Activated CD8-positive, alpha-beta T cell treated with anti-CD3 and anti-CD28 coated beads, Interleukin-2, amount 10 ng/mL, durations not matched to agents 7 days and 5 days (primary cell): ENCODE results near the gene NEGR1. TPM values are rescaled to one million over a fixed set of nuclear protein-coding genes. Genes with fewer than 3 reads are reported as not detected.

Experiments
- ATAC-seq: fragments of 150-1000 bp; cut with Tn5 transposase; one replicate; pipeline ENCODE4 v1.10.0; 2021; ENCODE audit warnings: moderate library complexity
- CTCF ChIA-PET: fragments of 350-600 bp; sonication (Branson Sonifier 250); formaldehyde crosslinking; loops from one replicate; lab custom pipeline; 2021; ENCODE audit warnings: antibody characterized with exemption; lab: Charles Lee
- POLR2A ChIA-PET: fragments of 350-600 bp; sonication (Branson Sonifier 250); formaldehyde crosslinking; loops from one replicate; lab custom pipeline; 2021; ENCODE audit warnings: antibody characterized with exemption; lab: Charles Lee
- DNase-seq: peaks from one replicate; pipeline ENCODE4 v3.0.0-alpha.2; 2020
- H3K27ac Mint-ChIP-seq: one replicate; pipeline ENCODE4 v1.8.0; 2021; ENCODE audit warnings: mild to moderate bottlenecking, mixed read lengths
- H3K27me3 Mint-ChIP-seq: one replicate; pipeline ENCODE4 v1.8.0; 2021; ENCODE audit warnings: low read depth, mixed read lengths
- H3K36me3 Mint-ChIP-seq: one replicate; pipeline ENCODE4 v1.8.0; 2021; ENCODE audit warnings: low read depth, mixed read lengths
- H3K4me1 Mint-ChIP-seq: one replicate; pipeline ENCODE4 v1.8.0; 2021; ENCODE audit warnings: low read depth, mixed read lengths
- H3K4me3 Mint-ChIP-seq: one replicate; pipeline ENCODE4 v1.8.0; 2021; ENCODE audit warnings: mild to moderate bottlenecking, mixed read lengths
- H3K9me3 Mint-ChIP-seq: one replicate; pipeline ENCODE4 v1.8.0; 2022; ENCODE audit warnings: mixed read lengths; ENCODE audit not compliant: insufficient read depth
- total RNA-seq, 2 experiments: library from RNA; stranded (reverse); gene quantifications; one replicate each; pipeline ENCODE4 v1.2.3, GENCODE V29; 2021

Gene NEGR1
- total RNA-seq, 2 experiments from 2014 or later = not detected

- Mint-ChIP-seq H3K4me3 (no peak overlapping the region), H3K27me3 (no peaks in the 10 kb centered on the region), H3K36me3 (no peaks in the 10 kb centered on the region), H3K9me3 (no peaks in the 10 kb centered on the region), H3K27ac (no peak overlapping the region), H3K4me1 (peaks cover 2% of the 10 kb centered on the region)
- POLR2A ChIA-PET = no interaction called here
- CTCF ChIA-PET = no interaction called here
- ATAC-seq = no peak
- DNase-seq = no peak
Observed at GRCh38 chr1:71783071-71783470, 499.3 kb downstream of the NEGR1 start.

- H3K4me1 Mint-ChIP-seq = peaks cover 2% of the 10 kb centered on the region
- no peaks in the 10 kb centered on the region for H3K36me3 Mint-ChIP-seq
- H3K9me3 Mint-ChIP-seq = no peaks in the 10 kb centered on the region
- no peaks in the 10 kb centered on the region for H3K27me3 Mint-ChIP-seq
- DNase-seq (no peak), ATAC-seq (no peak)
- ChIA-PET POLR2A (no interaction called here), CTCF (no interaction called here)
- no peak overlapping the region for H3K4me3 Mint-ChIP-seq
- no peak overlapping the region for H3K27ac Mint-ChIP-seq
Observed at GRCh38 chr1:71781450-71781849, 500.9 kb downstream of the NEGR1 start.

GRCh38 chr1:71780681-71781080 is 501.7 kb downstream of the NEGR1 start:
- H3K9me3 Mint-ChIP-seq = no peaks in the 10 kb centered on the region
- no peak overlapping the region for H3K27ac Mint-ChIP-seq
- H3K4me1 Mint-ChIP-seq = peaks cover 2% of the 10 kb centered on the region
- DNase-seq (no peak), ATAC-seq (no peak)
- H3K4me3 Mint-ChIP-seq = no peak overlapping the region
- CTCF ChIA-PET = no interaction called here
- no peaks in the 10 kb centered on the region for H3K36me3 Mint-ChIP-seq
- H3K27me3 Mint-ChIP-seq = no peaks in the 10 kb centered on the region
- POLR2A ChIA-PET = no interaction called here

- no peak overlapping the region for H3K4me3 Mint-ChIP-seq
- ChIA-PET CTCF (no interaction called here), POLR2A (no interaction called here)
- H3K4me1 Mint-ChIP-seq = peaks cover 2% of the 10 kb centered on the region
- H3K27me3 Mint-ChIP-seq = no peaks in the 10 kb centered on the region
- H3K36me3 Mint-ChIP-seq = no peaks in the 10 kb centered on the region
- H3K27ac Mint-ChIP-seq = no peak overlapping the region
- H3K9me3 Mint-ChIP-seq = no peaks in the 10 kb centered on the region
- DNase-seq = no peak
- ATAC-seq = no peak
Observed at GRCh38 chr1:71778940-71779339, 503.4 kb downstream of the NEGR1 start.

GRCh38 chr1:71777094-71777493 is 505.2 kb downstream of the NEGR1 start:
- ChIA-PET POLR2A (no interaction called here), CTCF (no interaction called here)
- no peak for DNase-seq
- no peaks in the 10 kb centered on the region for H3K27me3 Mint-ChIP-seq
- H3K4me1 Mint-ChIP-seq = peaks cover 2% of the 10 kb centered on the region
- no peak overlapping the region for H3K4me3 Mint-ChIP-seq
- no peak overlapping the region for H3K27ac Mint-ChIP-seq
- H3K9me3 Mint-ChIP-seq = no peaks in the 10 kb centered on the region
- H3K36me3 Mint-ChIP-seq = no peaks in the 10 kb centered on the region
- ATAC-seq = no peak

- H3K27me3 Mint-ChIP-seq = no peaks in the 10 kb centered on the region
- H3K4me1 Mint-ChIP-seq = no peaks in the 10 kb centered on the region
- peaks cover under 1% of the 10 kb centered on the region for H3K9me3 Mint-ChIP-seq
- ChIA-PET CTCF (no interaction called here), POLR2A (no interaction called here)
- no peaks in the 10 kb centered on the region for H3K36me3 Mint-ChIP-seq
- H3K27ac Mint-ChIP-seq = no peak overlapping the region
- ATAC-seq (no peak), DNase-seq (no peak)
- H3K4me3 Mint-ChIP-seq = no peak overlapping the region
Observed at GRCh38 chr1:71774705-71775104, 507.6 kb downstream of the NEGR1 start.

- no peak for DNase-seq
- no peak for ATAC-seq
- ChIA-PET POLR2A (no interaction called here), CTCF (no interaction called here)
- H3K4me3 Mint-ChIP-seq = no peak overlapping the region
- no peaks in the 10 kb centered on the region for H3K4me1 Mint-ChIP-seq
- H3K27me3 Mint-ChIP-seq = no peaks in the 10 kb centered on the region
- H3K9me3 Mint-ChIP-seq = peaks cover 4% of the 10 kb centered on the region
- H3K27ac Mint-ChIP-seq = no peak overlapping the region
- H3K36me3 Mint-ChIP-seq = no peaks in the 10 kb centered on the region
Observed at GRCh38 chr1:71770121-71770520, 512.2 kb downstream of the NEGR1 start.

- Mint-ChIP-seq H3K27ac (no peak overlapping the region), H3K4me3 (no peak overlapping the region), H3K4me1 (no peaks in the 10 kb centered on the region), H3K27me3 (no peaks in the 10 kb centered on the region), H3K36me3 (no peaks in the 10 kb centered on the region), H3K9me3 (peaks cover 4% of the 10 kb centered on the region)
- no peak for ATAC-seq
- no peak for DNase-seq
- ChIA-PET POLR2A (no interaction called here), CTCF (no interaction called here)
Observed at GRCh38 chr1:71766748-71767147, 515.6 kb downstream of the NEGR1 start.

- no peak for ATAC-seq
Observed at GRCh38 chr1:71762514-71763255, 519.7 kb downstream of the NEGR1 start.

GRCh38 chr1:71755441-71755840 is 526.9 kb downstream of the NEGR1 start:
- ChIA-PET CTCF (no interaction called here), POLR2A (no interaction called here)
- no peak overlapping the region for H3K27ac Mint-ChIP-seq
- no peaks in the 10 kb centered on the region for H3K4me1 Mint-ChIP-seq
- H3K36me3 Mint-ChIP-seq = no peaks in the 10 kb centered on the region
- no peaks in the 10 kb centered on the region for H3K27me3 Mint-ChIP-seq
- H3K9me3 Mint-ChIP-seq = no peaks in the 10 kb centered on the region
- ATAC-seq = no peak
- DNase-seq = no peak
- H3K4me3 Mint-ChIP-seq = no peak overlapping the region

More at GRCh38 chr1:71762514-71763255, 519.7 kb downstream of the NEGR1 start:
- POLR2A ChIA-PET = no interaction called here
- DNase-seq = no peak
- H3K4me3 Mint-ChIP-seq = no peak overlapping the region
- no peaks in the 10 kb centered on the region for H3K36me3 Mint-ChIP-seq
- no peaks in the 10 kb centered on the region for H3K4me1 Mint-ChIP-seq
- no peaks in the 10 kb centered on the region for H3K9me3 Mint-ChIP-seq
- no peaks in the 10 kb centered on the region for H3K27me3 Mint-ChIP-seq
- CTCF ChIA-PET = no interaction called here
- no peak overlapping the region for H3K27ac Mint-ChIP-seq

GRCh38 chr1:71753746-71754145 is 528.6 kb downstream of the NEGR1 start:
- ATAC-seq (no peak), DNase-seq (no peak)
- Mint-ChIP-seq H3K4me3 (no peak overlapping the region), H3K36me3 (no peaks in the 10 kb centered on the region), H3K9me3 (no peaks in the 10 kb centered on the region), H3K27me3 (no peaks in the 10 kb centered on the region), H3K27ac (no peak overlapping the region), H3K4me1 (no peaks in the 10 kb centered on the region)
- ChIA-PET CTCF (no interaction called here), POLR2A (no interaction called here)

GRCh38 chr1:71745326-71745725 is 537.0 kb downstream of the NEGR1 start:
- no peak overlapping the region for H3K4me3 Mint-ChIP-seq
- no peaks in the 10 kb centered on the region for H3K36me3 Mint-ChIP-seq
- H3K27ac Mint-ChIP-seq = no peak overlapping the region
- ATAC-seq (no peak), DNase-seq (no peak)
- H3K9me3 Mint-ChIP-seq = no peaks in the 10 kb centered on the region
- no peaks in the 10 kb centered on the region for H3K4me1 Mint-ChIP-seq
- CTCF ChIA-PET = no interaction called here
- no peaks in the 10 kb centered on the region for H3K27me3 Mint-ChIP-seq
- POLR2A ChIA-PET = no interaction called here

- no peak for ATAC-seq
- H3K4me1 Mint-ChIP-seq = no peaks in the 10 kb centered on the region
- no peaks in the 10 kb centered on the region for H3K36me3 Mint-ChIP-seq
- H3K9me3 Mint-ChIP-seq = no peaks in the 10 kb centered on the region
- no peaks in the 10 kb centered on the region for H3K27me3 Mint-ChIP-seq
- no peak overlapping the region for H3K4me3 Mint-ChIP-seq
- DNase-seq = no peak
- ChIA-PET POLR2A (no interaction called here), CTCF (no interaction called here)
- H3K27ac Mint-ChIP-seq = no peak overlapping the region
Observed at GRCh38 chr1:71743862-71744261, 538.5 kb downstream of the NEGR1 start.
